BJ (cell line): Measurements from ENCODE around the gene CEP112. TPM values are rescaled to one million over a fixed set of nuclear protein-coding genes. Genes with fewer than 3 reads are reported as not detected.

Experiments
- CTCF ChIA-PET: fragments of 350-600 bp; formaldehyde crosslinking; extraction: SDS; loops from one replicate; lab custom pipeline; 2021; ENCODE audit warnings: antibody characterized with exemption, inconsistent platforms; lab: Yijun Ruan, JAX
- POLR2A ChIA-PET: fragments of 300-600 bp; sonication (Branson Sonifier 250); formaldehyde crosslinking; extraction: SDS; loops from one replicate; lab custom pipeline; 2021; ENCODE audit warnings: antibody characterized with exemption; lab: Charles Lee
- DNase-seq: peaks from one replicate; pipeline ENCODE4 v3.0.0-alpha.2; 2011; ENCODE audit warnings: low read depth
- H3K27me3 ChIP-seq: 2 replicates; pipeline ENCODE4 v1.6.0; 2011; ENCODE audit warnings: low read length; ENCODE audit not compliant: control insufficient read depth, insufficient read depth
- H3K36me3 ChIP-seq: 2 replicates; pipeline ENCODE4 v1.5.1; 2011; ENCODE audit warnings: low read length; ENCODE audit not compliant: control insufficient read depth, insufficient read depth
- H3K4me3 ChIP-seq: 2 replicates; pipeline ENCODE4 v1.5.1; 2011; ENCODE audit warnings: low read depth, mild to moderate bottlenecking, control low read depth, low read length
- polyA plus RNA-seq: library from polyadenylated mRNA; depleted of rRNA; stranded (reverse); fragments of >200 nt; gene quantifications from 2 replicates; pipeline ENCODE4 v1.2.3, GENCODE V29; 2011
- TF ChIP-seq, protein P1 (sequence below): IDR thresholded peaks from 2 replicates; pipeline ENCODE4 v1.5.1; 2011; ENCODE audit warnings: low read depth, mild to moderate bottlenecking, control low read depth, inconsistent platforms, low read length, moderate library complexity; ENCODE audit not compliant: insufficient read depth

Gene CEP112
- polyA plus RNA-seq, 1 experiment = 3.3 TPM

DNA sequence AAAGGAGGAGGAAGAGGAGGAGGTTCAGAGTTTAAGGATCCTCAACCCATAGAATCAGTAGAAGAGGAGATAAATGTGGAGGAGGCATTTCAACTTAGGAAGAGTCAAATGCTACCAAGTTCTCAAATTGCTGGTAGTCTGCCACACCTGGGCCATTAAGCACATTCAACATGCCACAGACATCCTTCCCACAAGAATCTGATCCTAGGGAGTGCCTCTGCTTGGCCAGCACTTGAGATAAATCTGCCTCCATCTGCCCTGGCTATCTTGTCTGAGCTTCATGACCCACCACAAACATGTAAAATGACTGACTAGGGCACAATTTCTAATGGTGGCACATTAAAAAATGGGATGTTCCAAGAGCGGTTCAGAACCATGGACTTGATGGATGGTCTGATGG is 593.2 kb downstream of the CEP112 start:
- TF ChIP-seq, protein P1, sequence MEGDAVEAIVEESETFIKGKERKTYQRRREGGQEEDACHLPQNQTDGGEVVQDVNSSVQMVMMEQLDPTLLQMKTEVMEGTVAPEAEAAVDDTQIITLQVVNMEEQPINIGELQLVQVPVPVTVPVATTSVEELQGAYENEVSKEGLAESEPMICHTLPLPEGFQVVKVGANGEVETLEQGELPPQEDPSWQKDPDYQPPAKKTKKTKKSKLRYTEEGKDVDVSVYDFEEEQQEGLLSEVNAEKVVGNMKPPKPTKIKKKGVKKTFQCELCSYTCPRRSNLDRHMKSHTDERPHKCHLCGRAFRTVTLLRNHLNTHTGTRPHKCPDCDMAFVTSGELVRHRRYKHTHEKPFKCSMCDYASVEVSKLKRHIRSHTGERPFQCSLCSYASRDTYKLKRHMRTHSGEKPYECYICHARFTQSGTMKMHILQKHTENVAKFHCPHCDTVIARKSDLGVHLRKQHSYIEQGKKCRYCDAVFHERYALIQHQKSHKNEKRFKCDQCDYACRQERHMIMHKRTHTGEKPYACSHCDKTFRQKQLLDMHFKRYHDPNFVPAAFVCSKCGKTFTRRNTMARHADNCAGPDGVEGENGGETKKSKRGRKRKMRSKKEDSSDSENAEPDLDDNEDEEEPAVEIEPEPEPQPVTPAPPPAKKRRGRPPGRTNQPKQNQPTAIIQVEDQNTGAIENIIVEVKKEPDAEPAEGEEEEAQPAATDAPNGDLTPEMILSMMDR = no peak
- CTCF ChIA-PET = no interaction called here
- POLR2A ChIA-PET = no interaction called here
- DNase-seq = no peak
- H3K27me3 ChIP-seq = no peaks in the 10 kb centered on the region
- H3K36me3 ChIP-seq = no peaks in the 10 kb centered on the region
- no peak overlapping the region for H3K4me3 ChIP-seq

DNA sequence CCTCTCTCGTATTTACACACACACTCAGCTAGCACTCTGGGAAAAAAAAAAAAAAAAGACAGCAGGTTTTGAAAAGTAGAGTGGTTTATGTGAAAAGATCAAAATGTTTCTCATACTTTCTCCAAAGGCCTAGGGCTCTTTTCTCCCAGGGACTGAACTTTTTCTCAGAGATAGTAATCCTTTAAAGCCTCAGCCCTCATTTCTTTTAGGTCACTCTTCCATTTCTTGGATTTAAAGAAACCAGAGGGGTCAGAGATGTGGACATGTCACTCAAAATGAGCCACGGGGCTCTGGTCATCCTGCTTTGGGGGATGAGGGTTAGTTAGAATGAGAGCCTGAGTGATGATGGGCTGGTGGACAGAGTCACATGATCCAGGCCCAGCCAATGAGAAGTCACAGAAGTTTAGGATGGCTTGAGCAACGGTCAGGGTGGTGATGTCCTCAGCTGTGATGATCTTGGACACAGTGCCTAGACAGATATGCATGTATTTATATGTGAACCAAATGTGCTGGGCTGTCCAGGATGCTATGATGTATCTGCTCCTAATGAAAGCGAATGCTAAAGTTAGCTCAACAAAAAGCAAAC is 596.8 kb downstream of the CEP112 start:
- no peaks in the 10 kb centered on the region for H3K27me3 ChIP-seq
- no peak overlapping the region for H3K4me3 ChIP-seq
- TF ChIP-seq, protein P1 = no peak
- POLR2A ChIA-PET = no interaction called here
- DNase-seq = no peak
- CTCF ChIA-PET = interaction anchor here (1.3 kb wide), 1 partner anchor 163 kb away, joined by 3 read pairs; no protein-coding TSS in a partner anchor
- H3K36me3 ChIP-seq = no peaks in the 10 kb centered on the region

DNA sequence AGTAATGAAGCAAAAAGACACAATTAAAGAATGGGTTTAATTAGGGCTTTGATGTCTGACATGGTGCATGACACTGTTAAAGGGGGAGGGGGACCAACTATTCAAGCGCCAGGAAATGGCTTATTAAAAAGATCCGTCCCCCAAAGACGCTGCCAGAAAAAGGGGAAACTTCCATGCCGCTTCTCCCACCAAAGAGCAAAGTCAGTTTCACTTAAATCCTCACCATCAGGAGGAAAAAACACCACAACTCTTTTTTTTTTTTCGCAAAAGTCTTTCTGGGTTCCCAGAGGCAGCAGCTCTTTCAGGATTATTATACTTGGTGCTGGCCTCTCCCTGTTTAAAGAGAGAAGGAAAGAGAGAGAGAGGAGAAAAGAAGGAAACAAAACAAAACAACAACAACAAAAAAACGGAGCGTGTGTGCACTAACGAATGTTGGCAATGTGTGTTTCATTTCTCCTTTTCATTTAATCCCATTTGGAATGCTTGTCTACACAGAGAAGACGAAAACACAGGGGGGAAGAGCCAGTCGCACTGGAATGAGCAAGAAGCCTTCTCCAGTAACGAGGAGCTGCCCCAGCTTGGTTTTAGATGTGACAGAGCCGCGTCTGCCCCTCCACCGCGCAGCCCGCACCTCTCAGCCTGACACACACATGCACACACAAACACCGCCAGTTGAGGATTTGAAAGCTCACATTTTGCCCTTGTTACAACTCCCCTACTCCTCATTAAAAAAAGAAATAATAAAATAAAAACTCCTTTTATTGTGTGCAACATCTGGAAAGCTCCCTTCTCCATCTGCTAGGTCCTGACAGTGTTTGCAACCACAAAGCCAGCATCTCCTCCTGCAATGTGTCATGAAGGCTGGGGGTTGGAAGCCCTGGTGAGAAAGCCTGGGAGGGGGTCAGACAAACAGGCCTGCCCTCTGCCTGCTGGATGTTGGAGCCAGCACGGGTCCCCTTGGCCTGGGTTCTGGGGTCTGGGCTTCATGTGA is 597.8 kb downstream of the CEP112 start:
- ChIA-PET POLR2A (no interaction called here), CTCF (interaction anchor here (1.3 kb wide), 1 partner anchor 164 kb away, joined by 3 read pairs; no protein-coding TSS in a partner anchor)
- Histone ChIP-seq H3K36me3 (no peaks in the 10 kb centered on the region), H3K27me3 (no peaks in the 10 kb centered on the region), H3K4me3 (peak overlapping the region; percentile 25)
- no peak for DNase-seq
- TF ChIP-seq, protein P1 = no peak

- H3K4me3 ChIP-seq = no peak overlapping the region
- ChIA-PET POLR2A (no interaction called here), CTCF (interaction anchor here (1.2 kb wide), 1 partner anchor 37 kb away, joined by 3 read pairs; no protein-coding TSS in a partner anchor)
- H3K27me3 ChIP-seq = no peaks in the 10 kb centered on the region
- H3K36me3 ChIP-seq = no peaks in the 10 kb centered on the region
- TF ChIP-seq, protein P1 = no peak
- no peak for DNase-seq
Measured at GRCh38 chr17:65593092-65593854, 598.7 kb downstream of the CEP112 start.
